Astrocyte of the spinal cord (primary cell): ENCODE results near the gene CNPPD1.
"Not testable (repeated sequence)": the region's sequence is repeated elsewhere in the genome, so short reads cannot be mapped to it uniquely, and the experiment has no call there.

ENCODE experiments used
- DNase-seq: peaks from one replicate; pipeline ENCODE4 v3.0.0; 2011; ENCODE audit warnings: low read depth, low spot score
- H3K4me3 ChIP-seq: 2 replicates; pipeline ENCODE4 v1.5.1; 2011; ENCODE audit warnings: low read depth, mild to moderate bottlenecking, low read length, moderate library complexity
- CTCF ChIP-seq: IDR thresholded peaks from 2 replicates; pipeline ENCODE4 v1.5.1; 2012; ENCODE audit warnings: low read depth, mild to moderate bottlenecking, low read length, inconsistent platforms
- in situ Hi-C: cut with HindIII; loops from 2 replicates; pipeline ENCODE4 v1.10.0; 2017; ENCODE audit warnings: low sequenced_read_pairs

The CNPPD1 gene

GRCh38 chr2:219204425-219205164 lies 27.9 kb upstream of the CNPPD1 start:
- no peak for DNase-seq
- H3K4me3 ChIP-seq, result no peak overlapping the region
- no peak for TF ChIP-seq CTCF
- in situ Hi-C loops, result no loop called here

GRCh38 chr2:219201331-219201730 lies 24.6 kb upstream of the CNPPD1 start:
- H3K4me3 ChIP-seq, in situ Hi-C loops: not testable (repeated sequence)

GRCh38 chr2:219200502-219201326 lies 24.0 kb upstream of the CNPPD1 start:
- H3K4me3 ChIP-seq, result not testable (repeated sequence)
- DNase-seq, result peak; percentile 38

More at GRCh38 chr2:219201331-219201730, 24.6 kb upstream of the CNPPD1 start:
- DNase-seq, result not testable (repeated sequence)

GRCh38 chr2:219199470-219200211 lies 22.9 kb upstream of the CNPPD1 start:
- TF ChIP-seq CTCF, result no peak
- in situ Hi-C loops, result no loop called here

More at GRCh38 chr2:219200502-219201326, 24.0 kb upstream of the CNPPD1 start:
- in situ Hi-C loops, result not testable (repeated sequence)

GRCh38 chr2:219198974-219199373 lies 22.2 kb upstream of the CNPPD1 start:
- no peak overlapping the region for H3K4me3 ChIP-seq
- in situ Hi-C loops, result no loop called here
- no peak for TF ChIP-seq CTCF
- no peak for DNase-seq

More at GRCh38 chr2:219199470-219200211, 22.9 kb upstream of the CNPPD1 start:
- DNase-seq, result no peak
- H3K4me3 ChIP-seq, result no peak overlapping the region

- TF ChIP-seq CTCF, result no peak
- DNase-seq, result no peak
- no peak overlapping the region for H3K4me3 ChIP-seq
- in situ Hi-C loops, result no loop called here
Observed at GRCh38 chr2:219197388-219197787, 20.7 kb upstream of the CNPPD1 start.

GRCh38 chr2:219186754-219187456 lies 10.2 kb upstream of the CNPPD1 start:
- in situ Hi-C loops, result no loop called here
- DNase-seq, result no peak
- no peak for TF ChIP-seq CTCF
- H3K4me3 ChIP-seq, result no peak overlapping the region
